Endodermal cell (in vitro differentiated cells): ENCODE results near the gene LMF2. TPM values are rescaled to one million over a fixed set of nuclear protein-coding genes. Genes with fewer than 3 reads are reported as not detected.

ENCODE experiments used
- DNase-seq: peaks from one replicate; pipeline ENCODE4 v3.0.0-alpha.2; 2017
- H3K27ac ChIP-seq: 2 replicates; pipeline ENCODE4 v1.5.1; 2013; ENCODE audit warnings: mild to moderate bottlenecking, low read depth, low read length, moderate library complexity
- H3K27me3 ChIP-seq: 2 replicates; pipeline ENCODE4 v1.6.1; 2013; ENCODE audit warnings: mild to moderate bottlenecking, low read length, moderate library complexity; ENCODE audit not compliant: insufficient read depth, control insufficient read depth, poor library complexity, severe bottlenecking
- H3K36me3 ChIP-seq: 2 replicates; pipeline ENCODE4 v1.7.0; 2013; ENCODE audit warnings: mild to moderate bottlenecking, low read length, moderate library complexity; ENCODE audit not compliant: control insufficient read depth, insufficient read depth
- H3K4me1 ChIP-seq: one replicate; pipeline ENCODE4 v1.7.0; 2013; ENCODE audit warnings: low read length; ENCODE audit not compliant: control insufficient read depth, insufficient read depth
- H3K4me3 ChIP-seq: 2 replicates; pipeline ENCODE4 v1.5.1; 2013; ENCODE audit warnings: mild to moderate bottlenecking, low read length, moderate library complexity
- H3K9ac ChIP-seq: 2 replicates; pipeline ENCODE4 v1.6.1; 2013; ENCODE audit warnings: mild to moderate bottlenecking, low read length, moderate library complexity; ENCODE audit not compliant: poor library complexity, severe bottlenecking; ENCODE audit errors: extremely low read depth
- H3K9me3 ChIP-seq: 2 replicates; pipeline ENCODE4 v1.6.1; 2013; ENCODE audit warnings: mild to moderate bottlenecking, low read length, moderate library complexity; ENCODE audit not compliant: control insufficient read depth
- H3K27ac Mint-ChIP-seq: 2 replicates; pipeline ENCODE4 v1.8.0; 2020; ENCODE audit warnings: mixed read lengths
- H3K27me3 Mint-ChIP-seq: 2 replicates; pipeline ENCODE4 v1.8.0; 2021; ENCODE audit warnings: mild to moderate bottlenecking, mixed read lengths; ENCODE audit not compliant: insufficient read depth
- H3K36me3 Mint-ChIP-seq: 2 replicates; pipeline ENCODE4 v1.8.0; 2020; ENCODE audit warnings: low read depth, mixed read lengths
- H3K4me1 Mint-ChIP-seq: 2 replicates; pipeline ENCODE4 v1.8.0; 2020; ENCODE audit warnings: mixed read lengths
- H3K4me3 Mint-ChIP-seq: 2 replicates; pipeline ENCODE4 v1.8.0; 2020; ENCODE audit warnings: mild to moderate bottlenecking, moderate library complexity, mixed read lengths
- H3K9me3 Mint-ChIP-seq: 2 replicates; pipeline ENCODE4 v1.8.0; 2020; ENCODE audit warnings: mild to moderate bottlenecking, mixed read lengths
- WGBS, 2 experiments: methylation state at CpG; one replicate each; pipeline versions ENCODE4 v1.1.5 to v1.1.7; 2013; ENCODE audit warnings: missing lambda C conversion rate in 2 of 2, mixed read lengths in 1 of 2; ENCODE audit not compliant: insufficient coverage in 1 of 2, insufficient read length in 1 of 2; 5-methylcytosine and 5-hydroxymethylcytosine counted together
- total RNA-seq, 2 donors: library from RNA; stranded (reverse); fragmentation: NEBNext Ultra II Directional in 1 of 2; extraction: Animal tissue kit (Norgen Biotek cat#: 25700) in 1 of 2; gene quantifications; 2 replicates in 1 of 2; 3 replicates in 1 of 2; pipeline ENCODE4 v1.2.1, GENCODE V29; 2021
- TF ChIP-seq, protein P1 (sequence below): fragments of 200-600 bp; sonication (generic); conservative IDR thresholded peaks from 2 replicates; pipeline ENCODE4 v1.5.0; 2021; ENCODE audit warnings: antibody characterized with exemption, mild to moderate bottlenecking

LMF2 gene
- total RNA-seq, 2 donors from 2014 or later = 58.8 to 65.2 TPM

- H3K27ac Mint-ChIP-seq = peak overlapping the region; percentile 30
- no peak overlapping the region for H3K4me3 Mint-ChIP-seq
- Histone ChIP-seq H3K27me3 (no peaks in the 10 kb centered on the region), H3K9me3 (no peaks in the 10 kb centered on the region), H3K4me3 (no peak overlapping the region), H3K9ac (no peak overlapping the region), H3K36me3 (peaks cover 13% of the 10 kb centered on the region), H3K4me1 (peaks cover 14% of the 10 kb centered on the region), H3K27ac (no peak overlapping the region)
- no peaks in the 10 kb centered on the region for H3K9me3 Mint-ChIP-seq
- DNase-seq = no peak
- peaks cover under 1% of the 10 kb centered on the region for H3K27me3 Mint-ChIP-seq
- H3K36me3 Mint-ChIP-seq = peaks cover 18% of the 10 kb centered on the region
- TF ChIP-seq, protein P1, sequence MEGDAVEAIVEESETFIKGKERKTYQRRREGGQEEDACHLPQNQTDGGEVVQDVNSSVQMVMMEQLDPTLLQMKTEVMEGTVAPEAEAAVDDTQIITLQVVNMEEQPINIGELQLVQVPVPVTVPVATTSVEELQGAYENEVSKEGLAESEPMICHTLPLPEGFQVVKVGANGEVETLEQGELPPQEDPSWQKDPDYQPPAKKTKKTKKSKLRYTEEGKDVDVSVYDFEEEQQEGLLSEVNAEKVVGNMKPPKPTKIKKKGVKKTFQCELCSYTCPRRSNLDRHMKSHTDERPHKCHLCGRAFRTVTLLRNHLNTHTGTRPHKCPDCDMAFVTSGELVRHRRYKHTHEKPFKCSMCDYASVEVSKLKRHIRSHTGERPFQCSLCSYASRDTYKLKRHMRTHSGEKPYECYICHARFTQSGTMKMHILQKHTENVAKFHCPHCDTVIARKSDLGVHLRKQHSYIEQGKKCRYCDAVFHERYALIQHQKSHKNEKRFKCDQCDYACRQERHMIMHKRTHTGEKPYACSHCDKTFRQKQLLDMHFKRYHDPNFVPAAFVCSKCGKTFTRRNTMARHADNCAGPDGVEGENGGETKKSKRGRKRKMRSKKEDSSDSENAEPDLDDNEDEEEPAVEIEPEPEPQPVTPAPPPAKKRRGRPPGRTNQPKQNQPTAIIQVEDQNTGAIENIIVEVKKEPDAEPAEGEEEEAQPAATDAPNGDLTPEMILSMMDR = no peak
- peaks cover 24% of the 10 kb centered on the region for H3K4me1 Mint-ChIP-seq
- 88 to 92% methylated on average over 4 to 6 of the region's 6 CpGs for WGBS, 2 experiments
These were observed 37.0 kb downstream of the LMF2 start for GRCh38 chr22:50470491-50470890.

DNA sequence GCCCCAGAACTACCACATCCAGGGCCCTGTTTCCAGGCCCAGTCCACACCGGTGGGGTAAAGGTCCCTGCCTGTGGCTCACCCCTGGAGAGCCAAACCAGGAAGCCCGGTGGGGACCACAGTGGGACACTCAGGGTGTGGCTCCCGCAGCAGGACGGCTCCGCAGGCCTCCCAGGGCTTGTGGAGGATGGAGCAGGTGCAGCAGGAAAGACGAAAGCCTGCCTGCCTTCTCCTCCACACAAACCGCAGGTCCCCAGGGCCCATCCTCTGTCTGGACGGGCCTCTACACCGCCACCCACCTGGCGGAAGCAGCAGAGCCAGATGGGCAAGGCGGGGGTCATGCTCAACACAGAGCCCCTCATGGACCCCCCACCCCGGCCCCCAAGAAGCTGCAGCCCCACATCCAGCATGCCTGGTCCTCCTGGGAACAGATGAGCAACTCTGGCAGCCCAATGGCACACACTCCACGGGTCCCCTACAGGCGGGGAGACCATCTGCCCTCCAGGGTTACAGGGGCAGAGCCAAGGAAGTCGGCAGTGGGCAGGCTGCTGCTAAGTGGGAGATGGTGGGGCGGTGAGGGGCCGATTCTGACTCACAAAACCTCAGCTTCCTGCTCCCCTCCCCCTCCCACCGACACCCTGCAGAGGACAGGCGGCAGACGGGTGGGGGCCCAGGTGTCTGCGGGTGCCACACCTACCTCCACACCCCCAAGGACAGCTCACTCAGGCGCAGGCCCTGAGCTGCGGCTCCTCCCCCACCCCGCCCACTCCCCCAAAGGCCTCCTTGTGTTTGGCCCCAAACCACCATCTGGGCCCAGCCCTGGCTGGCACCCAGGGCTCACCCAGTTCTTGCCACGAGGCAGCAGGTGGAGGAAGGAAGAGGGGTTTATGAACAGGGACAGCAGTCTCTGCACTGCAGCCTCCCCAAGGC, 37.9 kb downstream of the LMF2 start:
- Histone ChIP-seq H3K27me3 (no peaks in the 10 kb centered on the region), H3K9me3 (no peaks in the 10 kb centered on the region), H3K27ac (no peak overlapping the region), H3K4me1 (peaks cover 14% of the 10 kb centered on the region), H3K4me3 (no peak overlapping the region), H3K9ac (no peak overlapping the region), H3K36me3 (peaks cover 17% of the 10 kb centered on the region)
- 60 to 77% methylated on average over 5 to 22 of the region's 25 CpGs for WGBS, 2 experiments
- H3K9me3 Mint-ChIP-seq = no peaks in the 10 kb centered on the region
- DNase-seq = peak; percentile 87
- TF ChIP-seq, protein P1 = no peak
- H3K27me3 Mint-ChIP-seq = no peaks in the 10 kb centered on the region
- H3K36me3 Mint-ChIP-seq = peaks cover 18% of the 10 kb centered on the region
- H3K4me3 Mint-ChIP-seq = no peak overlapping the region
- peaks cover 23% of the 10 kb centered on the region for H3K4me1 Mint-ChIP-seq
- H3K27ac Mint-ChIP-seq = no peak overlapping the region

GRCh38 chr22:50468626-50469025, 38.9 kb downstream of the LMF2 start:
- peaks cover 17% of the 10 kb centered on the region for H3K4me1 Mint-ChIP-seq
- Histone ChIP-seq H3K36me3 (peaks cover 25% of the 10 kb centered on the region), H3K27me3 (no peaks in the 10 kb centered on the region), H3K4me1 (peaks cover 11% of the 10 kb centered on the region), H3K9ac (no peak overlapping the region), H3K27ac (no peak overlapping the region), H3K9me3 (no peaks in the 10 kb centered on the region), H3K4me3 (no peak overlapping the region)
- H3K4me3 Mint-ChIP-seq = no peak overlapping the region
- H3K36me3 Mint-ChIP-seq = peaks cover 24% of the 10 kb centered on the region
- H3K27me3 Mint-ChIP-seq = no peaks in the 10 kb centered on the region
- 92 to 100% methylated on average over 3 to 7 of the region's 8 CpGs for WGBS, 2 experiments
- DNase-seq = no peak
- TF ChIP-seq, protein P1 = no peak
- H3K27ac Mint-ChIP-seq = no peak overlapping the region
- H3K9me3 Mint-ChIP-seq = no peaks in the 10 kb centered on the region
